Activated B cell treated with CpG ODN at 0.5 μM for 24 hours (primary cell): Measurements from ENCODE around the gene KCTD21. TPM values are rescaled to one million over a fixed set of nuclear protein-coding genes. Genes with fewer than 3 reads are reported as not detected.

Source experiments
- ATAC-seq: fragments of 200-7000 bp; cut with Tn5 transposase; one replicate; pipeline ENCODE4 v1.10.0; 2021; ENCODE audit warnings: low read depth, mild to moderate bottlenecking, moderate library complexity
- CTCF ChIA-PET: fragments of 350-600 bp; sonication (Branson Sonifier 250); formaldehyde crosslinking; loops from one replicate; lab custom pipeline; 2021; ENCODE audit warnings: antibody characterized with exemption; lab: Charles Lee
- POLR2A ChIA-PET: fragments of 350-600 bp; sonication (Branson Sonifier 250); formaldehyde crosslinking; loops from one replicate; lab custom pipeline; 2021; ENCODE audit warnings: antibody characterized with exemption; lab: Charles Lee
- DNase-seq: peaks from one replicate; pipeline ENCODE4 v3.0.0; 2022
- H3K27ac Mint-ChIP-seq: one replicate; pipeline ENCODE4 v1.8.0; 2020; ENCODE audit warnings: mixed read lengths
- H3K27me3 Mint-ChIP-seq: one replicate; pipeline ENCODE4 v1.8.0; 2021; ENCODE audit warnings: mixed read lengths
- H3K36me3 Mint-ChIP-seq: one replicate; pipeline ENCODE4 v1.8.0; 2021; ENCODE audit warnings: low read depth, mixed read lengths
- H3K4me1 Mint-ChIP-seq: one replicate; pipeline ENCODE4 v1.8.0; 2021; ENCODE audit warnings: mixed read lengths
- H3K4me3 Mint-ChIP-seq: one replicate; pipeline ENCODE4 v1.8.0; 2020; ENCODE audit warnings: mild to moderate bottlenecking, mixed read lengths
- H3K9me3 Mint-ChIP-seq: one replicate; pipeline ENCODE4 v1.8.0; 2020; ENCODE audit warnings: mixed read lengths
- CTCF ChIP-seq: fragments of 200-600 bp; IDR thresholded peaks from one replicate; pipeline ENCODE4 v1.8.0; 2022; ENCODE audit warnings: antibody characterized with exemption, mild to moderate bottlenecking
- intact Hi-C: fragments of 100-400 bp; cut with micrococcal nuclease; formaldehyde crosslinking; loops from one replicate; pipeline ENCODE4 v1.15.1; 2024
- total RNA-seq: library from RNA; stranded (reverse); gene quantifications from 2 replicates; pipeline ENCODE4 v1.2.3, GENCODE V29; 2022

KCTD21 gene
- total RNA-seq, 1 donor from 2014 or later: 3.2 TPM

GRCh38 chr11:78199015-78199652 lies 10.7 kb upstream of the KCTD21 start:
- ATAC-seq (no peak), DNase-seq (no peak)
- Mint-ChIP-seq H3K27me3 (no peaks in the 10 kb centered on the region), H3K4me3 (no peak overlapping the region), H3K4me1 (peaks cover 15% of the 10 kb centered on the region), H3K36me3 (no peaks in the 10 kb centered on the region), H3K9me3 (no peaks in the 10 kb centered on the region), H3K27ac (no peak overlapping the region)
- CTCF ChIA-PET: no interaction called here
- no peak for TF ChIP-seq CTCF
- POLR2A ChIA-PET: no interaction called here
- intact Hi-C loops: no loop called here

- H3K4me1 Mint-ChIP-seq: peaks cover 12% of the 10 kb centered on the region
- intact Hi-C loops: no loop called here
- H3K36me3 Mint-ChIP-seq: no peaks in the 10 kb centered on the region
- H3K27me3 Mint-ChIP-seq: no peaks in the 10 kb centered on the region
- no peak overlapping the region for H3K27ac Mint-ChIP-seq
- POLR2A ChIA-PET: no interaction called here
- TF ChIP-seq CTCF: no peak
- H3K9me3 Mint-ChIP-seq: no peaks in the 10 kb centered on the region
- CTCF ChIA-PET: no interaction called here
- no peak overlapping the region for H3K4me3 Mint-ChIP-seq
- no peak for ATAC-seq
- no peak for DNase-seq
Measured at GRCh38 chr11:78197816-78198215, 9.4 kb upstream of the KCTD21 start.

GRCh38 chr11:78196661-78197091 lies 8.2 kb upstream of the KCTD21 start:
- ChIA-PET CTCF (no interaction called here), POLR2A (interaction anchor here (1.3 kb wide), 1 partner anchor 58 kb away, joined by 3 read pairs; the partner anchor contains the start of gene ALG8)
- TF ChIP-seq CTCF: no peak
- no peak overlapping the region for H3K4me3 Mint-ChIP-seq
- no peaks in the 10 kb centered on the region for H3K27me3 Mint-ChIP-seq
- intact Hi-C loops: no loop called here
- DNase-seq: no peak
- peaks cover 4% of the 10 kb centered on the region for H3K4me1 Mint-ChIP-seq
- no peak overlapping the region for H3K27ac Mint-ChIP-seq
- no peaks in the 10 kb centered on the region for H3K36me3 Mint-ChIP-seq
- H3K9me3 Mint-ChIP-seq: no peaks in the 10 kb centered on the region
- ATAC-seq: no peak

GRCh38 chr11:78195917-78196560 lies 7.6 kb upstream of the KCTD21 start:
- no peaks in the 10 kb centered on the region for H3K36me3 Mint-ChIP-seq
- intact Hi-C loops: no loop called here
- no peak overlapping the region for H3K4me3 Mint-ChIP-seq
- H3K4me1 Mint-ChIP-seq: peaks cover 3% of the 10 kb centered on the region
- ChIA-PET POLR2A (interaction anchor here (1.3 kb wide), 1 partner anchor 57 kb away, joined by 3 read pairs; the partner anchor contains the start of gene ALG8), CTCF (no interaction called here)
- DNase-seq (no peak), ATAC-seq (no peak)
- H3K27ac Mint-ChIP-seq: no peak overlapping the region
- TF ChIP-seq CTCF: no peak
- H3K9me3 Mint-ChIP-seq: no peaks in the 10 kb centered on the region
- no peaks in the 10 kb centered on the region for H3K27me3 Mint-ChIP-seq

- no peaks in the 10 kb centered on the region for H3K27me3 Mint-ChIP-seq
- intact Hi-C loops: no loop called here
- ChIA-PET CTCF (no interaction called here), POLR2A (no interaction called here)
- H3K4me3 Mint-ChIP-seq: no peak overlapping the region
- ATAC-seq (no peak), DNase-seq (no peak)
- no peak overlapping the region for H3K27ac Mint-ChIP-seq
- TF ChIP-seq CTCF: no peak
- H3K4me1 Mint-ChIP-seq: peaks cover 13% of the 10 kb centered on the region
- no peaks in the 10 kb centered on the region for H3K9me3 Mint-ChIP-seq
- no peaks in the 10 kb centered on the region for H3K36me3 Mint-ChIP-seq
Measured at GRCh38 chr11:78194490-78194889, 6.1 kb upstream of the KCTD21 start.
